ENCODE results near the gene SLIT3. TPM values are rescaled to one million over a fixed set of nuclear protein-coding genes. Genes with fewer than 3 reads are reported as not detected.

Gene SLIT3
- total and polyA plus RNA-seq, 9 of the 15 experiments (the other 6 are each of a cell fraction or from before 2014, with no cell fraction given): 0.01 to 0.04 TPM; not detected in 7

DNA sequence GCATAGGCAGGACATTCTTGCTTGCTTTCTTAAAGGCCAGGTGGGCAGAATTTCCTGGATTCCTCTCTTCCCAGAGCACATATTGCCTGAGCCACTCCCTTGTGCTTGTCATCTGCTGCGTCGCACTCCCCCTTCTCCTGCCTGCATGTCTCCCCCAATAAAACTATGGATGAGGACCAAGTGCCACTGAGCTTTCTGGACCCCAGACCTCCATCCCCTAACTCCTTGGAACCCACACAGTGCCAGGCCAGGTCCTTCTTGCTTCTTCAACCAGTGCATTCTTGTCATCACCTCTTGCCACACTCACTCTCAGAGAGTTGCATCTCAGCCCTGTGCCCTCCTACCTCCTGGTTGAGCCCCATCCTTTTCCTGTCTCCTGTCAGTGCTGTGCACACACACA lies 563.9 kb downstream of the SLIT3 start:
- TF ChIP-seq ELF2 (CRISPR knock-in tag; IDR thresholded peaks at IDR 0.05): no peak
- TF ChIP-seq, protein P1, sequence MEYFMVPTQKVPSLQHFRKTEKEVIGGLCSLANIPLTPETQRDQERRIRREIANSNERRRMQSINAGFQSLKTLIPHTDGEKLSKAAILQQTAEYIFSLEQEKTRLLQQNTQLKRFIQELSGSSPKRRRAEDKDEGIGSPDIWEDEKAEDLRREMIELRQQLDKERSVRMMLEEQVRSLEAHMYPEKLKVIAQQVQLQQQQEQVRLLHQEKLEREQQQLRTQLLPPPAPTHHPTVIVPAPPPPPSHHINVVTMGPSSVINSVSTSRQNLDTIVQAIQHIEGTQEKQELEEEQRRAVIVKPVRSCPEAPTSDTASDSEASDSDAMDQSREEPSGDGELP (CRISPR knock-in tag; IDR thresholded peaks at IDR 0.05; ENCODE audit: borderline replicate concordance): no peak
- TF ChIP-seq CXXC5 (CRISPR knock-in tag; IDR thresholded peaks at IDR 0.05): no peak
- no peak for TF ChIP-seq YY1 (IDR thresholded peaks at IDR 0.05; ENCODE audit: borderline replicate concordance in 1 of 3, control insufficient read depth in 1 of 3, extremely low read depth in 1 of 3, insufficient read depth in 3 of 3, insufficient read length in 1 of 3, insufficient replicate concordance in 2 of 3, low read depth in 1 of 3, low read length in 2 of 3)
- no peak for TF ChIP-seq SRF (CRISPR knock-in tag; IDR thresholded peaks at IDR 0.05)
- TF ChIP-seq ZNF197 (CRISPR knock-in tag; IDR thresholded peaks at IDR 0.05; ENCODE audit: low read depth): no peak
- TF ChIP-seq ZFPM2 (CRISPR knock-in tag; IDR thresholded peaks at IDR 0.05): no peak
- no peak for TF ChIP-seq MXI1 (IDR thresholded peaks at IDR 0.05; ENCODE audit: low read depth, low read length)
- Histone ChIP-seq H4K20me1 (replicated peaks; ENCODE audit: control insufficient read depth, insufficient read depth, low read length) (no peaks in the 10 kb centered on the region), H3K4me3 (no peak overlapping the region), H3K4me2 (ENCODE audit: insufficient read depth, low read length) (no peak overlapping the region), H2AFZ (ENCODE audit: low read depth, low read length) (no peak overlapping the region), H3K9me3 (replicated peaks; ENCODE audit: control insufficient read depth, insufficient read depth, low read depth, low read length) (no peaks in the 10 kb centered on the region), H3K9ac (ENCODE audit: insufficient read depth in 1 of 2, low read depth in 2 of 2, low read length in 2 of 2) (no peak overlapping the region), H3K36me3 (ENCODE audit: control insufficient read depth, insufficient read depth, low read length) (no peaks in the 10 kb centered on the region), H3K27me3 (ENCODE audit: control insufficient read depth in 2 of 2, insufficient read depth in 2 of 2, low read length in 2 of 2) (peaks cover 3 to 15% of the 10 kb centered on the region in 2 experiments; a peak in 4 of 5 replicates), H3K27ac (ENCODE audit: extremely low read depth, low read depth, low read length) (no peak overlapping the region), H3K4me1 (replicated peaks in 1 of 2; ENCODE audit: control insufficient read depth in 2 of 2, insufficient read depth in 2 of 2, low read length in 2 of 2) (no peaks in the 10 kb centered on the region), H3K79me2 (ENCODE audit: control insufficient read depth, insufficient read depth, low read length) (no peaks in the 10 kb centered on the region), H3K9me1 (ENCODE audit: control insufficient read depth, insufficient read depth, low read length) (no peaks in the 10 kb centered on the region)
- DNase-seq (ENCODE audit: extremely low read depth in 1 of 4, low spot score in 3 of 4): no peak
- FAIRE-seq: no peak
- POLR2A ChIA-PET: no interaction called here
- no CpG with 5 or more reads among the region's 2 CpGs for WGBS (ENCODE audit: insufficient coverage, low coverage, missing lambda C conversion rate)
- no TSS peak for BruUV-seq (replicated peaks)
- in situ Hi-C loops (cut with MboI): no loop called here
- no peak for ATAC-seq
- intact Hi-C loops (cut with micrococcal nuclease): no loop called here
- CTCF ChIA-PET (ENCODE audit: low intra/inter-chr PET ratio): no interaction called here
